ENCODE data around the gene ZNF792.

DNA sequence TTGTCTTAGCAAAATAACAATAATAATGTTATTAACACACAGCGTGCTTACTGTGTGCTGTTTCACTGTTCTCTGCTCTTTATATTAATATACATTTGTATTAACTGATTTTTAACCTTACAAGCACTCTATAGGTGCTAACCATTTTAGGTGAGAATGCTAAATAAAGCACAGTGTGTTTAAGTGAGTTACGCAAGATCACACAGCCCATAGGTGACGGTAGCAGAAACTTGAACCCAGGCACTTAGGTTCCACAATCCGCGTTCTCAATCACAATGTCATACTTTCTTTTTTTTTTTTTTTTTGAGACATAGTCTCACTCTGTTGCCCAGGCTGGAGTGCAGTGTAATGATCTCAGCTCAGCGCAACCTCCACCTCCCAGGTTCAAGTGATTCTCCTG, 31.5 kb downstream of the ZNF792 start:
- TF ChIP-seq, protein P1, sequence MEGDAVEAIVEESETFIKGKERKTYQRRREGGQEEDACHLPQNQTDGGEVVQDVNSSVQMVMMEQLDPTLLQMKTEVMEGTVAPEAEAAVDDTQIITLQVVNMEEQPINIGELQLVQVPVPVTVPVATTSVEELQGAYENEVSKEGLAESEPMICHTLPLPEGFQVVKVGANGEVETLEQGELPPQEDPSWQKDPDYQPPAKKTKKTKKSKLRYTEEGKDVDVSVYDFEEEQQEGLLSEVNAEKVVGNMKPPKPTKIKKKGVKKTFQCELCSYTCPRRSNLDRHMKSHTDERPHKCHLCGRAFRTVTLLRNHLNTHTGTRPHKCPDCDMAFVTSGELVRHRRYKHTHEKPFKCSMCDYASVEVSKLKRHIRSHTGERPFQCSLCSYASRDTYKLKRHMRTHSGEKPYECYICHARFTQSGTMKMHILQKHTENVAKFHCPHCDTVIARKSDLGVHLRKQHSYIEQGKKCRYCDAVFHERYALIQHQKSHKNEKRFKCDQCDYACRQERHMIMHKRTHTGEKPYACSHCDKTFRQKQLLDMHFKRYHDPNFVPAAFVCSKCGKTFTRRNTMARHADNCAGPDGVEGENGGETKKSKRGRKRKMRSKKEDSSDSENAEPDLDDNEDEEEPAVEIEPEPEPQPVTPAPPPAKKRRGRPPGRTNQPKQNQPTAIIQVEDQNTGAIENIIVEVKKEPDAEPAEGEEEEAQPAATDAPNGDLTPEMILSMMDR (IDR thresholded peaks at IDR 0.05), result no peak
- TF ChIP-seq POLR2AphosphoS5 (IDR thresholded peaks at IDR 0.05), result no peak
- TF ChIP-seq POLR2A (IDR thresholded peaks at IDR 0.05), result no peak
